Prostate gland (tissue), 2 donors: Measurements from ENCODE around the gene SERPINB5.

Source experiments
- CTCF ChIP-seq, 4 experiments: fragments of 200-600 bp in 2 of 4; fragments of 450-650 bp in 2 of 4; sonication (generic) in 2 of 4; IDR thresholded peaks; 1 replicate in 3 of 4; 2 replicates in 1 of 4; pipeline ENCODE4 v1.5.1; 2016 to 2019; ENCODE audit warnings: antibody characterized with exemption in 4 of 4, mild to moderate bottlenecking in 2 of 4, moderate library complexity in 2 of 4
- POLR2A ChIP-seq: fragments of 450-650 bp; IDR thresholded peaks from one replicate; pipeline ENCODE4 v1.6.1; 2016; ENCODE audit warnings: antibody characterized with exemption, mild to moderate bottlenecking
- POLR2AphosphoS5 ChIP-seq: sonication (generic); formaldehyde crosslinking; IDR thresholded peaks from one replicate; pipeline ENCODE4 v1.6.1; 2017; ENCODE audit warnings: antibody characterized with exemption

- TF ChIP-seq CTCF (IDR thresholded peaks at IDR 0.05) (no peak), POLR2A (no peak), POLR2AphosphoS5 (no peak)
Measured at GRCh38 chr18:63550068-63550467, 73.3 kb downstream of the SERPINB5 start.
